DND-41 (cell line): ENCODE measurements around the gene CD58.
"Not testable (repeated sequence)": the region's sequence is repeated elsewhere in the genome, so short reads cannot be mapped to it uniquely, and the experiment has no call there.

Experiments
- CTCF ChIP-seq: IDR thresholded peaks from 2 replicates; pipeline ENCODE4 v1.5.1; 2012; ENCODE audit warnings: borderline replicate concordance, low read length, moderate library complexity, mild to moderate bottlenecking; ENCODE audit not compliant: poor library complexity, severe bottlenecking; ENCODE audit errors: extremely low read depth
- EZH2 ChIP-seq: IDR thresholded peaks from 3 replicates; pipeline ENCODE4 v1.6.1; 2012; ENCODE audit warnings: borderline replicate concordance, low read depth, mild to moderate bottlenecking, moderate library complexity, low read length, inconsistent platforms; ENCODE audit not compliant: severe bottlenecking

DNA sequence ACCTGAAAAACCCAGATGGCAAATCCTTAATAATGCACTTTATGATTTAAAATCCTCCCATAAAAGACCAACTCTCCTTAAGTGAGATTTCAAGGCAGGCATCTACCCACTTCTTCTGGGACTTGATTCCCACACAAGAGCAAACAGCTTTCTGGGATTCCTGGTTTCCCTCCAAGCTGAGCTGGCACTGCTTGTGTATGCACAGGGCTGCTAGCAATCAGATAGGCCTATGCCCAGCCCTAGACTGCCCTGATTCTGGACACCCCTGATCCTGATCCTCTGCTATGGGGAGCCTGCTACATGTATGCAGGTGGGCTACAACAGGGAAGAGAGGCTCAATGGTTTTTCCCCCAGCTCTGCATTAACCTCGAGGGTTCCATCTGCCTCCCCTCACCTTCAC, 36.6 kb upstream of the CD58 start:
- not testable (repeated sequence) for TF ChIP-seq CTCF, EZH2
